K562 (cell line): ENCODE data around the gene CD14. TPM values are rescaled to one million over a fixed set of nuclear protein-coding genes. Genes with fewer than 3 reads are reported as not detected.

ENCODE experiments used
- ATAC-seq: fragments of 200-7000 bp; cut with Tn5 transposase; 3 replicates; pipeline ENCODE4 v1.9.1; 2020; ENCODE audit warnings: moderate library complexity
- BruUV-seq: library from RNA; stranded (reverse); fragments of 400-500 nt; replicated peaks from 2 replicates; lab custom pipeline; 2021; lab: Mats Ljungman, UMichigan
- CTCF ChIA-PET: fragments of 300-600 bp; formaldehyde crosslinking; extraction: SDS; loops from one replicate; lab custom pipeline; 2021; ENCODE audit warnings: low intra/inter-chr PET ratio; lab: Yijun Ruan, JAX
- POLR2A ChIA-PET: fragments of 300-600, 350-650 bp; sonication (Branson Sonifier 250); formaldehyde crosslinking; extraction: SDS; loops from one replicate; lab custom pipeline; 2021; ENCODE audit warnings: antibody characterized with exemption, inconsistent platforms; lab: Yijun Ruan, JAX
- DNase-seq, 4 experiments: peaks; one replicate each; pipeline versions ENCODE4 v3.0.0 to v3.0.0-alpha.2; 2011 to 2018; ENCODE audit warnings: low spot score in 3 of 4, mixed read lengths in 3 of 4; ENCODE audit errors: extremely low read depth in 1 of 4
- FAIRE-seq: peaks from 2 replicates; lab custom pipeline; 2011; peaks lifted over from hg19 to GRCh38; lab: Jason Lieb, UNC
- H2AFZ ChIP-seq: 2 replicates; pipeline ENCODE4 v1.6.0; 2011; ENCODE audit warnings: low read depth, low read length, control low read depth, inconsistent platforms
- H3K27ac ChIP-seq: fragments of 200-600 bp; 3 replicates; pipeline ENCODE4 v1.8.0; 2011; ENCODE audit warnings: low read depth, mild to moderate bottlenecking, control low read depth, inconsistent platforms, low read length, moderate library complexity, mixed read lengths; ENCODE audit errors: extremely low read depth
- H3K27me3 ChIP-seq, 2 experiments: fragments of 300-600 bp in 1 of 2; 2 replicates in 1 of 2; 3 replicates in 1 of 2; pipeline versions ENCODE4 v1.6.0 to v1.8.0; 2011; ENCODE audit warnings: inconsistent platforms in 2 of 2, low read length in 2 of 2, mild to moderate bottlenecking in 1 of 2, mixed read lengths in 1 of 2, moderate library complexity in 1 of 2; ENCODE audit not compliant: control insufficient read depth in 2 of 2, insufficient read depth in 2 of 2
- H3K36me3 ChIP-seq: fragments of 300-600 bp; 3 replicates; pipeline ENCODE4 v1.8.0; 2011; ENCODE audit warnings: mild to moderate bottlenecking, low read length, inconsistent platforms; ENCODE audit not compliant: control insufficient read depth, insufficient read depth
- H3K4me1 ChIP-seq, 2 experiments: fragments of 200-600 bp in 1 of 2; replicated peaks in 1 of 2; 2 replicates in 1 of 2; 3 replicates in 1 of 2; pipeline versions ENCODE4 v1.5.1 to v1.8.0; 2011; ENCODE audit warnings: inconsistent platforms in 2 of 2, low read length in 2 of 2, mild to moderate bottlenecking in 1 of 2, mixed read lengths in 1 of 2, moderate library complexity in 1 of 2; ENCODE audit not compliant: control insufficient read depth in 2 of 2, insufficient read depth in 2 of 2
- H3K4me2 ChIP-seq: 2 replicates; pipeline ENCODE4 v1.6.1; 2011; ENCODE audit warnings: low read length, control low read depth, inconsistent platforms, mixed read lengths; ENCODE audit not compliant: insufficient read depth
- H3K4me3 ChIP-seq: fragments of 200-600 bp; sonication (generic), shearing (Covaris generic); 2 replicates; pipeline ENCODE4 v1.5.1; 2016; ENCODE audit warnings: control low read depth, inconsistent platforms
- H3K79me2 ChIP-seq: fragments of 200-600 bp; 3 replicates; pipeline ENCODE4 v1.8.0; 2011; ENCODE audit warnings: low read length, inconsistent platforms; ENCODE audit not compliant: control insufficient read depth, insufficient read depth
- H3K9ac ChIP-seq, 2 experiments: 2 replicates each; pipeline versions ENCODE4 v1.6.0 to v1.6.1; 2011; ENCODE audit warnings: low read depth in 2 of 2, low read length in 2 of 2, control low read depth in 1 of 2, inconsistent platforms in 1 of 2, mild to moderate bottlenecking in 1 of 2, mixed read lengths in 1 of 2; ENCODE audit not compliant: insufficient read depth in 1 of 2
- H3K9me1 ChIP-seq: one replicate; pipeline ENCODE4 v1.6.0; 2011; ENCODE audit warnings: inconsistent platforms, mild to moderate bottlenecking, low read length, moderate library complexity; ENCODE audit not compliant: control insufficient read depth, insufficient read depth
- H3K9me3 ChIP-seq: replicated peaks from 2 replicates; pipeline ENCODE4 v1.5.1; 2011; ENCODE audit warnings: low read depth, low read length, inconsistent platforms; ENCODE audit not compliant: control insufficient read depth, insufficient read depth
- H4K20me1 ChIP-seq: replicated peaks from 2 replicates; pipeline ENCODE4 v1.6.1; 2011; ENCODE audit warnings: low read length, inconsistent platforms, mixed read lengths; ENCODE audit not compliant: control insufficient read depth, insufficient read depth
- CHD1 ChIP-seq: fragments of 200-600 bp; sonication (generic); IDR thresholded peaks from one replicate; pipeline ENCODE4 v1.6.1; 2012; ENCODE audit warnings: mild to moderate bottlenecking, moderate library complexity, low read length, inconsistent platforms
- CUX1 ChIP-seq: fragments of 200-800 bp; sonication (Bioruptor generic); IDR thresholded peaks from 2 replicates; pipeline ENCODE4 v1.6.1; 2016; ENCODE audit warnings: missing genetic modification characterization, missing compliant biosample characterization
- EGR1 ChIP-seq: fragments of 450-650 bp; conservative IDR thresholded peaks from 2 replicates; pipeline ENCODE4 v1.6.1; 2017; ENCODE audit warnings: mild to moderate bottlenecking
- FIP1L1 ChIP-seq: fragments of 200-400 bp; formaldehyde crosslinking; IDR thresholded peaks from 2 replicates; pipeline ENCODE4 v1.6.1; 2018; ENCODE audit warnings: mild to moderate bottlenecking, low read depth, low read length; ENCODE audit not compliant: poor library complexity, severe bottlenecking
- HDAC1 ChIP-seq, 2 experiments: fragments of 450-650 bp; IDR thresholded peaks; 2 replicates each; pipeline ENCODE4 v1.6.1; 2016 to 2017; ENCODE audit warnings: inconsistent platforms in 1 of 2, mild to moderate bottlenecking in 1 of 2, moderate library complexity in 1 of 2
- JUNB ChIP-seq: fragments of 450-650 bp; formaldehyde crosslinking; conservative IDR thresholded peaks from 2 replicates; pipeline ENCODE4 v1.4.0; 2020; ENCODE audit warnings: mild to moderate bottlenecking
- KAT8 ChIP-seq: fragments of 450-650 bp; IDR thresholded peaks from 2 replicates; pipeline ENCODE4 v1.6.1; 2016; ENCODE audit warnings: low read depth, mild to moderate bottlenecking
- MEIS2 ChIP-seq: fragments of 450-650 bp; IDR thresholded peaks from 2 replicates; pipeline ENCODE4 v1.6.1; 2014; ENCODE audit warnings: mild to moderate bottlenecking; ENCODE audit not compliant: partially characterized antibody
- MTA3 ChIP-seq: fragments of 450-650 bp; formaldehyde crosslinking; IDR thresholded peaks from 2 replicates; pipeline ENCODE4 v1.6.1; 2017; ENCODE audit warnings: mild to moderate bottlenecking, borderline replicate concordance
- MTF1 ChIP-seq: fragments of 250-450 bp; sonication (Bioruptor Pico); IDR thresholded peaks from 2 replicates; pipeline ENCODE4 v1.9.0; 2021; ENCODE audit warnings: moderate library complexity, mild to moderate bottlenecking, inconsistent platforms, borderline replicate concordance
- PHB2 ChIP-seq: fragments of 450-650 bp; IDR thresholded peaks from 2 replicates; pipeline ENCODE4 v1.6.1; 2017; ENCODE audit warnings: low read depth
- PHF20 ChIP-seq: fragments of 450-650 bp; IDR thresholded peaks from 2 replicates; pipeline ENCODE4 v1.6.1; 2018; ENCODE audit not compliant: partially characterized antibody
- POLR2AphosphoS2 ChIP-seq: IDR thresholded peaks from 2 replicates; pipeline ENCODE4 v1.6.1; 2012; ENCODE audit warnings: low read length, improper control_type of control experiment
- POU5F1 ChIP-seq: fragments of 150-350 bp; IDR thresholded peaks from 2 replicates; pipeline ENCODE4 v1.6.1; 2014; ENCODE audit warnings: borderline replicate concordance, low read length, low read depth, mild to moderate bottlenecking; ENCODE audit not compliant: partially characterized antibody
- TCF15 ChIP-seq: fragments of 250-450 bp; sonication (Bioruptor Pico); IDR thresholded peaks from 2 replicates; pipeline ENCODE4 v1.8.0; 2022; ENCODE audit warnings: moderate library complexity, mild to moderate bottlenecking, inconsistent platforms
- ZEB2 ChIP-seq: fragments of 450-650 bp; IDR thresholded peaks from 2 replicates; pipeline ENCODE4 v1.6.1; 2016
- ZNF12 ChIP-seq: sonication (generic); formaldehyde crosslinking; IDR thresholded peaks from 2 replicates; pipeline ENCODE4 v1.4.0; 2020; ENCODE audit warnings: mild to moderate bottlenecking, missing genetic modification reagents
- ZNF263 ChIP-seq: sonication (generic); formaldehyde crosslinking; IDR thresholded peaks from 2 replicates; pipeline ENCODE4 v1.8.0; 2022; ENCODE audit warnings: mild to moderate bottlenecking, missing genetic modification reagents, borderline replicate concordance
- ZNF274 ChIP-seq: IDR thresholded peaks from 2 replicates; pipeline ENCODE4 v1.6.1; 2011; ENCODE audit warnings: low read depth, mild to moderate bottlenecking, low read length, moderate library complexity, borderline replicate concordance
- WGBS: fragments of 100-300 bp; shearing (Covaris generic); methylation state at CpG from one replicate; pipeline ENCODE4 v1.1.6; 2016; ENCODE audit warnings: low coverage, mixed read lengths; ENCODE audit not compliant: insufficient coverage; ENCODE audit errors: missing lambda C conversion rate; 5-methylcytosine and 5-hydroxymethylcytosine counted together
- in situ Hi-C: fragments of 300-500 bp; cut with MboI; formaldehyde crosslinking; loops from 4 replicates; pipeline ENCODE4 v1.15.0; 2018; ENCODE audit warnings: inconsistent platforms, mixed read lengths
- intact Hi-C: fragments of 100-400 bp; cut with micrococcal nuclease; formaldehyde crosslinking; loops from 2 replicates; pipeline ENCODE4 v1.14.2; 2022
- polyA plus RNA-seq, 8 experiments: library from polyadenylated mRNA; depleted of rRNA in 4 of 8; stranded (reverse) in 5 of 8; unstranded in 3 of 8; fragments of >200 nt; fragmentation: Nextera tagmentation in 2 of 8; fragmentation: Illumina TruSeq in 1 of 8; extraction: Ambion mirVana in 2 of 8; extraction: Trizol in 1 of 8; gene quantifications; 2 replicates each; pipeline versions ENCODE4 v1.2.1 to v1.2.3, GENCODE V29; 2011 to 2014; ENCODE audit warnings: inconsistent platforms in 1 of 8, missing spikeins in 1 of 8
- total RNA-seq, 7 experiments: library from RNA; depleted of rRNA in 6 of 7; stranded (reverse); fragments of >200 nt in 6 of 7; fragmentation: Illumina TruSeq in 2 of 7; extraction: Trizol in 2 of 7; gene quantifications; 2 replicates each; pipeline versions ENCODE4 v1.2.1 to v1.2.3, GENCODE V29; 2011 to 2021; ENCODE audit warnings: low replicate concordance in 1 of 7

CD14 gene
- total and polyA plus RNA-seq, 9 of the 15 experiments (the other 6 are each of a cell fraction or from before 2014, with no cell fraction given) = 0.07 to 0.47 (median 0.14) TPM; not detected in 2

GRCh38 chr5:140647042-140647419, 14.1 kb upstream of the CD14 start (continued):
- no peak for TF ChIP-seq POU5F1
- peak; percentile 37; the same call in 1 of the 2 replicates for TF ChIP-seq ZNF263 (CRISPR knock-in tag)
- TF ChIP-seq PHF20 = peak; percentile 10
- TF ChIP-seq ZNF12 = 0 out of 2 replicates have a peak, but pooled peaks have one; percentile 25
- TF ChIP-seq JUNB (CRISPR knock-in tag) = no peak
- 0 out of 2 replicates have a peak, but pooled peaks have one; percentile 8 for TF ChIP-seq EGR1
- no peak for TF ChIP-seq MEIS2
- peak in 1 of 2 experiments; percentile 1; a peak in 1 of 4 replicates for TF ChIP-seq HDAC1 (IDR thresholded peaks at IDR 0.05)
- no peak for TF ChIP-seq ZEB2
- TF ChIP-seq ZNF274 = no peak
- peak; percentile 72 for TF ChIP-seq CHD1
- TF ChIP-seq FIP1L1 = peak; percentile 34
- no peak for TF ChIP-seq PHB2

- Histone ChIP-seq H3K79me2 (peaks cover 55% of the 10 kb centered on the region), H3K9me3 (no peaks in the 10 kb centered on the region), H3K36me3 (peaks cover 62% of the 10 kb centered on the region), H3K4me1 (peaks cover 10 to 25% of the 10 kb centered on the region in 2 experiments; a peak in 4 of 5 replicates), H2AFZ (no peak overlapping the region), H3K27ac (no peak overlapping the region), H3K9me1 (no peaks in the 10 kb centered on the region), H3K4me3 (no peak overlapping the region), H3K9ac (peak overlapping the region in 1 of 2 experiments; percentile 64; a peak in 1 of 4 replicates), H4K20me1 (no peaks in the 10 kb centered on the region; the same call in 1 of the 2 replicates), H3K27me3 (no peaks in the 10 kb centered on the region; a peak in 1 of 5 replicates), H3K4me2 (no peak overlapping the region)
- DNase-seq = no peak
- in situ Hi-C loops (loop anchor here (5.0 kb wide), 1 partner anchor 75 kb away; no protein-coding TSS in a partner anchor), intact Hi-C loops (no loop called here)
- FAIRE-seq = no peak
- POLR2A ChIA-PET = interaction anchor here (0.6 to 1.9 kb wide), 9 partner anchors 10 to 284 kb away, joined by 3 to 10 read pairs (median 4); partner anchors contain the start of genes EIF4EBP3, HARS1, HARS2 and ZMAT2
- ATAC-seq = no peak
- CTCF ChIA-PET = no interaction called here
- 56% methylated on average over 3 of the region's 3 CpGs for WGBS
- no TSS peak for BruUV-seq
- TF ChIP-seq TCF15 (CRISPR knock-in tag) (no peak), POLR2AphosphoS2 (no peak), MTF1 (no peak), KAT8 (no peak), CUX1 (CRISPR knock-in tag) (no peak), MTA3 (no peak)
Observed at GRCh38 chr5:140642718-140643117, 9.7 kb upstream of the CD14 start.
